Neural progenitor cell (in vitro differentiated cells): ENCODE data around the gene MYADM.

Experiments used
- EZH2 ChIP-seq: fragments of 200-600 bp; sonication (generic); IDR thresholded peaks from 2 replicates; pipeline ENCODE4 v1.6.1; 2017; ENCODE audit warnings: antibody characterized with exemption, mild to moderate bottlenecking, moderate library complexity
- EZH2phosphoT487 ChIP-seq: fragments of 200-600 bp; sonication (generic); IDR thresholded peaks from 2 replicates; pipeline ENCODE4 v1.6.1; 2017; ENCODE audit warnings: antibody characterized with exemption
- TF ChIP-seq, protein P1 (sequence below): fragments of 200-600 bp; sonication (generic); IDR thresholded peaks from 2 replicates; pipeline ENCODE4 v1.5.1; 2017; ENCODE audit warnings: antibody characterized with exemption, mild to moderate bottlenecking

DNA sequence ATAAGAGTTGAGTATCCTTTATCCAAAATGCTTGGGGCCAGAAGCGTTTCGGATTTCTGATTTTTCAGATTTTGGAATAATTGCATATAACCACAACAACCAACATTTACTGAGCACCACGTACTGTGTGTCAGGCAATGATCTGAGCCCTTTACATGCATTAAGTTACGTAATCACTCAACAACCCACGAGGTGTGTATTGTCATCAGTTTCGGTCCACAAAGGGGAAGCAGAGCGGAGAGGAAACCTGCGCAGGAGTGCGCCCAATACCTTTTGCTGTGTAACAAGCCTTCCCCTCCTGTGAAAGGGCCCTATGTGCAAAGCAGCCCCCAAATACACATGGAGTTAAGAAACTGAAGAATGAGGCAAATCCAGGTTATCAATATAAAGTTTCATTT, 22.8 kb upstream of the MYADM start:
- TF ChIP-seq, protein P1, sequence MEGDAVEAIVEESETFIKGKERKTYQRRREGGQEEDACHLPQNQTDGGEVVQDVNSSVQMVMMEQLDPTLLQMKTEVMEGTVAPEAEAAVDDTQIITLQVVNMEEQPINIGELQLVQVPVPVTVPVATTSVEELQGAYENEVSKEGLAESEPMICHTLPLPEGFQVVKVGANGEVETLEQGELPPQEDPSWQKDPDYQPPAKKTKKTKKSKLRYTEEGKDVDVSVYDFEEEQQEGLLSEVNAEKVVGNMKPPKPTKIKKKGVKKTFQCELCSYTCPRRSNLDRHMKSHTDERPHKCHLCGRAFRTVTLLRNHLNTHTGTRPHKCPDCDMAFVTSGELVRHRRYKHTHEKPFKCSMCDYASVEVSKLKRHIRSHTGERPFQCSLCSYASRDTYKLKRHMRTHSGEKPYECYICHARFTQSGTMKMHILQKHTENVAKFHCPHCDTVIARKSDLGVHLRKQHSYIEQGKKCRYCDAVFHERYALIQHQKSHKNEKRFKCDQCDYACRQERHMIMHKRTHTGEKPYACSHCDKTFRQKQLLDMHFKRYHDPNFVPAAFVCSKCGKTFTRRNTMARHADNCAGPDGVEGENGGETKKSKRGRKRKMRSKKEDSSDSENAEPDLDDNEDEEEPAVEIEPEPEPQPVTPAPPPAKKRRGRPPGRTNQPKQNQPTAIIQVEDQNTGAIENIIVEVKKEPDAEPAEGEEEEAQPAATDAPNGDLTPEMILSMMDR = no peak
- TF ChIP-seq EZH2phosphoT487 (no peak), EZH2 (no peak)
